ENCODE measurements around the gene PARD3B.

GRCh38 chr2:204533629-204534370, 11.5 kb upstream of the PARD3B start:
- TF ChIP-seq ZNF274 (IDR thresholded peaks at IDR 0.05; ENCODE audit: low read depth, low read length) (no peak), YY1 (IDR thresholded peaks at IDR 0.05; ENCODE audit: insufficient read depth, insufficient read length) (no peak), SUZ12 (IDR thresholded peaks at IDR 0.05; ENCODE audit: extremely low read depth, insufficient read depth, insufficient read length) (no peak)

All from NT2/D1 (cell line).